Breast epithelium (tissue), 4 donors: Measurements from ENCODE around the gene APBB3. TPM values are rescaled to one million over a fixed set of nuclear protein-coding genes. Genes with fewer than 3 reads are reported as not detected.

Source experiments
- DNase-seq, 2 donors: peaks; one replicate each; pipeline ENCODE4 v3.0.0-alpha.2; 2019; ENCODE audit warnings: low spot score in 2 of 2
- H3K27ac ChIP-seq, 2 donors: fragments of 200-600 bp; sonication (generic) in 1 of 2; one replicate each; pipeline ENCODE4 v1.5.1; 2016 to 2019; ENCODE audit warnings: mild to moderate bottlenecking in 1 of 2
- H3K27me3 ChIP-seq, 2 donors: fragments of 200-600 bp; sonication (generic) in 1 of 2; one replicate each; pipeline versions ENCODE4 v1.5.1 to v1.6.0; 2017 to 2019; ENCODE audit warnings: control low read depth in 1 of 2, mild to moderate bottlenecking in 1 of 2
- H3K36me3 ChIP-seq: fragments of 200-600 bp; one replicate; pipeline ENCODE4 v1.5.1; 2019
- H3K4me1 ChIP-seq, 2 donors: fragments of 200-600 bp; sonication (generic); one replicate each; pipeline ENCODE4 v1.5.1; 2016 to 2019; ENCODE audit warnings: control low read depth in 1 of 2
- H3K4me3 ChIP-seq, 3 donors: fragments of 200-600 bp; sonication (generic); 1 replicate in 2 of 3; 2 replicates in 1 of 3; pipeline ENCODE4 v1.5.1; 2016 to 2019; ENCODE audit warnings: mild to moderate bottlenecking in 3 of 3, moderate library complexity in 2 of 3
- H3K9me3 ChIP-seq, 2 donors: fragments of 200-600 bp; sonication (generic) in 1 of 2; one replicate each; pipeline ENCODE4 v1.5.1; 2016 to 2019; ENCODE audit warnings: control low read depth in 1 of 2
- CTCF ChIP-seq, 3 donors: fragments of 450-650 bp; IDR thresholded peaks; one replicate each; pipeline ENCODE4 v1.5.1; 2016 to 2017; ENCODE audit warnings: antibody characterized with exemption in 3 of 3, mild to moderate bottlenecking in 3 of 3, moderate library complexity in 3 of 3
- POLR2A ChIP-seq: fragments of 450-650 bp; IDR thresholded peaks from one replicate; pipeline ENCODE4 v1.6.1; 2016; ENCODE audit warnings: antibody characterized with exemption, mild to moderate bottlenecking, moderate library complexity
- POLR2AphosphoS5 ChIP-seq, 3 donors: sonication (generic); formaldehyde crosslinking; IDR thresholded peaks; one replicate each; pipeline ENCODE4 v1.6.1; 2017; ENCODE audit warnings: antibody characterized with exemption in 3 of 3
- intact Hi-C: fragments of 100-400 bp; cut with DNase I; formaldehyde crosslinking; loops from one replicate; pipeline ENCODE4 v1.15.1; 2023; ENCODE audit warnings: low total_unique reads
- total RNA-seq, 3 donors: library from RNA; depleted of rRNA; stranded (reverse); fragments of >200 nt; gene quantifications; one replicate each; pipeline ENCODE4 v1.1.0, GENCODE V29; 2016

The APBB3 gene
- total RNA-seq, 3 donors from 2014 or later, result 22.2 to 39.8 (median 35.7) TPM

GRCh38 chr5:140556438-140556837, 8.0 kb downstream of the APBB3 start:
- H3K27ac ChIP-seq, result peak overlapping the region in 1 of 2 donors; percentile 94
- no peaks in the 10 kb centered on the region for H3K27me3 ChIP-seq
- H3K36me3 ChIP-seq, result no peaks in the 10 kb centered on the region
- H3K4me1 ChIP-seq, result peaks cover 0 to 10% of the 10 kb centered on the region in 2 donors
- DNase-seq, result no peak
- TF ChIP-seq POLR2AphosphoS5 (IDR thresholded peaks at IDR 0.05) (no peak), CTCF (IDR thresholded peaks at IDR 0.05) (no peak), POLR2A (no peak)
- intact Hi-C loops, result loop anchor here (5.0 kb wide), 1 partner anchor 81 kb away; the partner anchor contains the start of gene TMCO6
- peak overlapping the region; percentile 81 to 91 (median 81) for H3K4me3 ChIP-seq
- no peaks in the 10 kb centered on the region for H3K9me3 ChIP-seq

DNA sequence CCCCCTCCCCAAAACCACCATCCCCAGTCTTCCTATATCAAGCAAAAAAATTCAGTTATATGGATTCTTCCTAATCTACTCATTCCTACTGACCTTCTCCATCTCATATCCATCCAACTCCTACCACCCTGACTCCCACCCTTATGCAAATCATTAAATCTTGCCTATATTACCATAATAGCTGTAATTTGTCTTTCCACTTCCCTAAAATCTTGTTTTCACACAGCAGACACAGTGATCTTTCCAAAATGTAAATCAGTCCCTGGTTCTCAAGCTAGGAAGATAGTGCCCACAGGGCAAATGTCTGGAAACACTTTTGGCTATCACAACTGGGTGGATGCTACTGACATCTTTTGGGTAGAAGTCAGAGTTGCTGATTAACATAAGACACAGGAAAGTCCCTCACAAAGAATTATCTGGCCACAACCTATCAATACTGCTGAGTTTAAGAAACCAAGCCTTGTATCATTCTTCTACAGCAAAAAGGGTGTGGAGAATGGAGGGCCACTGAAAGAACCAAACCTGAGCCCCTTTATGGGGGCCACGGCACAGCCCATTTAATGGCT, 8.6 kb downstream of the APBB3 start:
- Histone ChIP-seq H3K27me3 (no peaks in the 10 kb centered on the region), H3K27ac (peak overlapping the region in 1 of 2 donors; percentile 94), H3K4me1 (peaks cover 0 to 10% of the 10 kb centered on the region in 2 donors), H3K4me3 (peak overlapping the region in 2 of 3 donors; percentile 81 to 91), H3K36me3 (no peaks in the 10 kb centered on the region), H3K9me3 (no peaks in the 10 kb centered on the region)
- TF ChIP-seq POLR2A (no peak), POLR2AphosphoS5 (IDR thresholded peaks at IDR 0.05) (no peak), CTCF (IDR thresholded peaks at IDR 0.05) (no peak)
- intact Hi-C loops, result loop anchor here (5.0 kb wide), 1 partner anchor 81 kb away; the partner anchor contains the start of gene TMCO6
- DNase-seq, result no peak

DNA sequence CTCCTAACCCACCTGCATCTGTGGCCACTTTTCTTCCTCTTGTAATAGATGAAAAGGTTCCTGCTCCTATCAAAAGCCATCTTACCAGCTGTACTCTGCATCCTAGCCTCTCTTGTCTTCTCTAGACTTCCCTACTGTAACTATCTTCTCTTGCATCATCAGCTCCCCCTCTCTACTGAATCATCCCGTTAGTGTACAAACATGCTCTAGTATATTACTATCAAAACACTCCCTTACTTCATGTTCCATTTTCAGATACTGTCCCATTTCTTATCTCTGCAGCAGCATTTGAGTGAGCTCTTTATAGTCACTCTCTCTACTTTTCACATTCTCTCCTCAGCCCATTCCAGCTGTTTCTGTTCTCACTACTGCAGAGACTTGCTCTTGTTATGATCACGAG, 9.9 kb downstream of the APBB3 start:
- DNase-seq, result no peak
- Histone ChIP-seq H3K9me3 (no peaks in the 10 kb centered on the region), H3K4me1 (peaks cover 0 to 16% of the 10 kb centered on the region in 2 donors), H3K27me3 (no peaks in the 10 kb centered on the region), H3K4me3 (no peak overlapping the region), H3K36me3 (no peaks in the 10 kb centered on the region), H3K27ac (no peak overlapping the region)
- intact Hi-C loops, result no loop called here
- TF ChIP-seq CTCF (IDR thresholded peaks at IDR 0.05) (no peak), POLR2AphosphoS5 (IDR thresholded peaks at IDR 0.05) (no peak), POLR2A (no peak)

- no peak for TF ChIP-seq CTCF (IDR thresholded peaks at IDR 0.05)
- no peak for TF ChIP-seq POLR2AphosphoS5 (IDR thresholded peaks at IDR 0.05)
- TF ChIP-seq POLR2A, result no peak
- intact Hi-C loops, result no loop called here
Measured at GRCh38 chr5:140553657-140554056, 10.7 kb downstream of the APBB3 start.

GRCh38 chr5:140551872-140552271, 12.5 kb downstream of the APBB3 start:
- no peaks in the 10 kb centered on the region for H3K27me3 ChIP-seq
- no peaks in the 10 kb centered on the region for H3K36me3 ChIP-seq
- DNase-seq, result no peak
- intact Hi-C loops, result no loop called here
- no peak overlapping the region for H3K4me3 ChIP-seq
- H3K4me1 ChIP-seq, result peaks cover 0 to 30% of the 10 kb centered on the region in 2 donors
- H3K27ac ChIP-seq, result no peak overlapping the region
- TF ChIP-seq POLR2A, result no peak
- TF ChIP-seq POLR2AphosphoS5 (IDR thresholded peaks at IDR 0.05), result no peak
- TF ChIP-seq CTCF (IDR thresholded peaks at IDR 0.05), result no peak
- no peaks in the 10 kb centered on the region for H3K9me3 ChIP-seq

More at GRCh38 chr5:140553657-140554056, 10.7 kb downstream of the APBB3 start:
- Histone ChIP-seq H3K27me3 (no peaks in the 10 kb centered on the region), H3K9me3 (no peaks in the 10 kb centered on the region), H3K27ac (no peak overlapping the region), H3K36me3 (no peaks in the 10 kb centered on the region), H3K4me3 (no peak overlapping the region), H3K4me1 (peaks cover 0 to 24% of the 10 kb centered on the region in 2 donors)
- DNase-seq, result no peak
